Colonic mucosa (tissue), 4 donors: ENCODE measurements around the gene GALC. TPM values are rescaled to one million over a fixed set of nuclear protein-coding genes. Genes with fewer than 3 reads are reported as not detected.

Experiments
- DNase-seq: peaks from one replicate; pipeline ENCODE4 v3.0.0-alpha.2; 2020
- H3K27ac ChIP-seq: fragments of 200-600 bp; one replicate; pipeline ENCODE4 v1.8.0; 2021
- H3K27me3 ChIP-seq: fragments of 200-600 bp; one replicate; pipeline ENCODE4 v1.8.0; 2021
- H3K36me3 ChIP-seq: fragments of 200-600 bp; one replicate; pipeline ENCODE4 v1.8.0; 2021
- H3K4me1 ChIP-seq: fragments of 200-600 bp; one replicate; pipeline ENCODE4 v1.8.0; 2021; ENCODE audit warnings: mild to moderate bottlenecking
- H3K4me3 ChIP-seq: fragments of 200-600 bp; one replicate; pipeline ENCODE4 v1.8.0; 2021
- H3K9ac ChIP-seq, 2 donors: one replicate each; pipeline ENCODE4 v1.7.0; 2013; ENCODE audit warnings: control low read depth in 2 of 2, low read depth in 2 of 2, low read length in 2 of 2
- H3K9me3 ChIP-seq: fragments of 200-600 bp; one replicate; pipeline ENCODE4 v1.8.0; 2021
- CTCF ChIP-seq: fragments of 200-600 bp; IDR thresholded peaks from one replicate; pipeline ENCODE4 v1.8.0; 2022; ENCODE audit warnings: antibody characterized with exemption, mild to moderate bottlenecking
- intact Hi-C: fragments of 100-400 bp; cut with DNase I; formaldehyde crosslinking; loops from one replicate; pipeline ENCODE4 v1.14.1; 2022
- total RNA-seq, 2 donors: library from RNA; stranded (reverse); fragmentation: NEBNext Ultra II Directional in 1 of 2; extraction: Animal tissue kit (Norgen Biotek cat#: 25700) in 1 of 2; gene quantifications; one replicate each; pipeline ENCODE4 v1.2.1, GENCODE V29; 2021
- donor health status: healthy.
- donor health status: DM: no; HTN: no; CAD: no.
- donor health status: DM: no; HTN: no; CAD: no.

Gene GALC
- total RNA-seq, 2 donors from 2014 or later = 14.9 to 27.4 TPM

DNA sequence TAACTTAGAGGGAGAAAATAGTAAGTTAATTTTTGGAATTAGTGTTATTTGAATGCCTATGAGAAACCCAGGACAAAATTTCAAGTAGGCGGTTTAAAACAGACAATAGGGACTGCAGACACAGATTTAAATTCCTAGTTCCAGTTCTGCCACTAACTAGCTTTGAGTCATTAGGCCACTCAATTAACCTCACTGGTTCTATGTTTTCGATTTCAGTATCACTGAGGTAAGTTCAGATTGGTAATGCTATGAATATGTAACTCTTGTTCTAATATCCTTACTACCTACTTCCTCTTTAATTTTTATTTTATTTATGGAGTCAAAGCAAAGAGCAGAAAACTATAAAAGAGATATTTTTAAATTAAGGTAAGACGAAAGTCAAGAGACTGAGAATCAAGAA lies 52.6 kb downstream of the GALC start:
- no peak for TF ChIP-seq CTCF
- no peaks in the 10 kb centered on the region for H3K27me3 ChIP-seq
- no peak overlapping the region for H3K9ac ChIP-seq
- intact Hi-C loops = loop anchor here (10.0 kb wide), 1 partner anchor 444 kb away; the partner anchor contains the start of gene SPATA7
- no peak overlapping the region for H3K27ac ChIP-seq
- H3K36me3 ChIP-seq = no peaks in the 10 kb centered on the region
- no peak for DNase-seq
- H3K4me1 ChIP-seq = no peaks in the 10 kb centered on the region
- H3K4me3 ChIP-seq = no peak overlapping the region
- no peaks in the 10 kb centered on the region for H3K9me3 ChIP-seq

DNA sequence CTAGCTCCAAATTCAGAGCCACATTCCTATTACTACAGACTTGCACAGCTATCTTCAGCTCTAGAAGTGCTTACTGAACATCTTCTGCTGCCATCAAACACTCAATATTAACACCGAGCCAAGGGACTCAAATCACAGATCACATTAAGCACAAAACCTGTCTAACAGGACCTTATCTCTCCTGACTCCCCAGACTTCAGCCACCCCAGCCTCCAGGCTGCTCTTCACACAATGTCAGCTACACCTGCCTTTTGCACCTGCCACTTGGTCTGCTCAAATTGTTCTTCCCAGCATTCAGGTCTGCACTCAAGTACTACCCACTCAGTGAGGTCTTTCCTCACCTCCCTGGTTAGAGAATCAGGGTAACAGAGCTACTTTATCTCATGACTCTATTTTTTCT lies 57.1 kb downstream of the GALC start:
- no peak for TF ChIP-seq CTCF
- Histone ChIP-seq H3K9ac (no peak overlapping the region), H3K36me3 (no peaks in the 10 kb centered on the region), H3K9me3 (no peaks in the 10 kb centered on the region), H3K4me3 (no peak overlapping the region), H3K27ac (no peak overlapping the region), H3K27me3 (no peaks in the 10 kb centered on the region), H3K4me1 (no peaks in the 10 kb centered on the region)
- intact Hi-C loops = no loop called here
- no peak for DNase-seq

DNA sequence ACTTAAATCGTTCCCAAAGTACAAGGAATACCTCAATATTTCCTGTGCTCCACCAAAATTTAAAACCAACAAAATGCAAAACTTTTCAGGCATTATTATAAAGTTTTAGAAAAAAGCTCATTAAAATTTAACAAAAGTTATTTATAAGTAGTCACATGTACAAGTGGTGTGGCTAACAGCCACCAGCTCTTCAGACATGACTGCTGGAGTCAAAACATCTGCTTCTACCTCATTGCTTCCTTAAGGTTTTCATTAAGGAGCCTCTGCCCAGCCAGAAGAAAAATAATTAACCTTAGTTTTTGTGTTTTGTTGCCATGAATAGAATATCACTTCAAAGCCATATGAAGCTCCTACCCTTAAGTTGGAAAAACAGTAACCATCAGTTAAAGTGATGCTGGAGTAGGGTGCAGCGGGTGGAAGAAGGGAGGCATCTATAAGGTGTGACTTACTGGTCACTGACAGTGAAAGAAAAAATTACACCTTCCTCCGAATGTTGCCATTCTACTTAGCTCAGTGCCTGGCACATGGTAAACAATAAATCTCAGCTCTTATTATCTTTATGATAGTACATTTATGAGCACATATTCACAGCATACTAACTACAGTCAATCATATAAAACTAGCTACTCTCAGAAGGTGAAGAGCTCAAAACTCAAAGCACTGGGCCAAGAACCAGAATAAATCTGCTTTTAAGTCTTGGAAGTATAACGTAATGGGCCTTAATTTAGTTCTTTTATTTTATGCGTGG lies 57.7 kb downstream of the GALC start:
- Histone ChIP-seq H3K9ac (no peak overlapping the region), H3K9me3 (no peaks in the 10 kb centered on the region), H3K36me3 (no peaks in the 10 kb centered on the region), H3K27ac (no peak overlapping the region), H3K4me1 (no peaks in the 10 kb centered on the region), H3K27me3 (no peaks in the 10 kb centered on the region), H3K4me3 (no peak overlapping the region)
- intact Hi-C loops = no loop called here
- TF ChIP-seq CTCF = no peak
- DNase-seq = no peak

DNA sequence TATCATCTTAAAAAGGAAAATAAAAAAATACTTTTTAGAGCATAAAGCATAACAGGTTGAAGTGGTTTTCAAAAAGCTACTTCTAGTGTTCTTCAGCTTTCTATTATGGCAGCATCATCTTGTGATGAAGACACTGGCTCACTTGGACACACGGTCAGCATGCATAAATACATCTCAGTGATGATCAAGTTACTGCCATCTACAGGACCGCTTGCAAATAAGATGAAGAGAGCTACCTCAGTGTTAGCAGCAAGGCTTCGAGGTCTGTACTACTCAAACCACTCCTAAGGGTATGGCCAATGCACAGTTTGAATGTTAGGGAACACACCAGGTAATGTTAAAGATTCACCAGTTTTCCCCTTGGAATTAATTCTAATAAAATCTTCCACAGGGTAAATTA lies 58.8 kb downstream of the GALC start:
- no peak overlapping the region for H3K27ac ChIP-seq
- intact Hi-C loops = no loop called here
- no peak for TF ChIP-seq CTCF
- no peak overlapping the region for H3K4me3 ChIP-seq
- no peaks in the 10 kb centered on the region for H3K9me3 ChIP-seq
- no peaks in the 10 kb centered on the region for H3K27me3 ChIP-seq
- no peaks in the 10 kb centered on the region for H3K4me1 ChIP-seq
- no peak for DNase-seq
- H3K36me3 ChIP-seq = no peaks in the 10 kb centered on the region
- H3K9ac ChIP-seq = no peak overlapping the region

DNA sequence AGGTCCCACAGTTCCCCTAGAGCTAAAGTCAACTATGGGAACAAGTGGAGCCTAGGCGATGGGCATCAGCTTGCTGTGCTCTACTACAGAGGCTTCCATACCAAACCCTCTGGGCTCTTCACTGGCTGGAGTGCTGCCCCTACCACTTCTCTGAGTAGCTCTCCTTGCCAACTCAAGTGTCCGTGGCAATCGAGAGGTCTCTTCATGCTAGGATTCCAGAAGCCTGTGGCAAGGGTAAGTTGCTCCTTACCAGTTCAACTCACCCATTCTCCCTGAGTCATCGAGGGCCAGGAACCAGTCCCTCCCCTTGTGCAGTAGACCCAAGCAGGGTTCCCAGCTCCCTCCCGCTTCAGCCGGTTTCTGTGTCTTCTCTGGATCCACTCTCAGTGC lies 76.1 kb downstream of the GALC start:
- TF ChIP-seq CTCF = no peak
- Histone ChIP-seq H3K9ac (no peak overlapping the region), H3K4me3 (no peak overlapping the region), H3K9me3 (no peaks in the 10 kb centered on the region), H3K4me1 (no peaks in the 10 kb centered on the region), H3K36me3 (no peaks in the 10 kb centered on the region), H3K27me3 (no peaks in the 10 kb centered on the region), H3K27ac (no peak overlapping the region)
- intact Hi-C loops = no loop called here
- DNase-seq = no peak
